Mesothelial cell of epicardium (in vitro differentiated cells): Measurements from ENCODE around the gene SLC16A1. TPM values are rescaled to one million over a fixed set of nuclear protein-coding genes. Genes with fewer than 3 reads are reported as not detected.

Experiments used
- DNase-seq, 2 experiments: peaks; one replicate each; pipeline ENCODE4 v3.0.0; 2021; ENCODE audit warnings: low spot score in 2 of 2; ENCODE audit not compliant: unreplicated experiment in 2 of 2
- H3K27ac Mint-ChIP-seq: 2 replicates; pipeline ENCODE4 v1.8.0; 2021; ENCODE audit warnings: mixed read lengths
- H3K27me3 Mint-ChIP-seq: 2 replicates; pipeline ENCODE4 v1.8.0; 2021; ENCODE audit warnings: low read depth, mixed read lengths
- H3K36me3 Mint-ChIP-seq: 2 replicates; pipeline ENCODE4 v1.8.0; 2021; ENCODE audit warnings: mixed read lengths
- H3K4me1 Mint-ChIP-seq: 2 replicates; pipeline ENCODE4 v1.8.0; 2021; ENCODE audit warnings: mixed read lengths
- H3K4me3 Mint-ChIP-seq: 2 replicates; pipeline ENCODE4 v1.8.0; 2021; ENCODE audit warnings: mild to moderate bottlenecking, moderate library complexity, mixed read lengths
- H3K9me3 Mint-ChIP-seq: 2 replicates; pipeline ENCODE4 v1.8.0; 2021; ENCODE audit warnings: mixed read lengths
- CTCF ChIP-seq: fragments of 200-600 bp; sonication (generic); IDR thresholded peaks from one replicate; pipeline ENCODE4 v1.5.0; 2021; ENCODE audit warnings: antibody characterized with exemption; ENCODE audit not compliant: unreplicated experiment
- total RNA-seq: library from RNA; stranded (reverse); gene quantifications from 3 replicates; pipeline ENCODE4 v1.2.1, GENCODE V29; 2021

SLC16A1 gene
- total RNA-seq, 1 donor from 2014 or later: 56.4 TPM

DNA sequence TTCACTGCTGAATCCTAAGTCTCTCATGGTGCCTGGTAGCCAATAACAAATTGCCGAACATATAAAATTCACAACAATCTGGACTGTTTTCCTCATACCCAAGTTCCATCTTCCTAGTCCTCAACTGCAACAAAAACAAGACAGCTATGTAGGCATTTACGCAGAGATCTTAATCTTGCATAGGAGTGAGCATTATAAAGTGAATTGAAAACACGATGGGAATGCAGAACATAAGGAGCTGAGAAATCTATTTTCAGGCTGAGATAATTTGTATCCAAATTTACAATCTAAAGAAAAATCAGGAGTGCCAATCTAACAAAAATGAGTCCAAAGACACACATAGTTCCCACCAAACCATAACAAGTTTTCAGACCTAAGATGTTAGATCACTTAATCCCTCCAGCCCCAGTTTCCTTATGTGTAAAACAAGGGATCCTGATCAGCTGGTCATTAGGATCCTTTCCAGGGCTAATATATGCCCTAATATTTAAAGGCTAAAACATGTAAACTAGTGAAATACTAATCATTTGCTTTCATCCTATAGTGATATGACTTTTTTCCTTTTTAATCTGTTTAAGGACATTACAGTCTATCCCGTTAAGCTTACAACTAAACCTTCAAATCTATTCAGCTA, 1.9 kb downstream of the SLC16A1 start:
- peaks cover 39% of the 10 kb centered on the region for H3K4me1 Mint-ChIP-seq
- no peaks in the 10 kb centered on the region for H3K9me3 Mint-ChIP-seq
- TF ChIP-seq CTCF: no peak
- peaks cover 2% of the 10 kb centered on the region for H3K36me3 Mint-ChIP-seq
- no peaks in the 10 kb centered on the region for H3K27me3 Mint-ChIP-seq
- peak overlapping the region; percentile 89 for H3K4me3 Mint-ChIP-seq
- no peak for DNase-seq
- H3K27ac Mint-ChIP-seq: peak overlapping the region; percentile 61

- Mint-ChIP-seq H3K4me1 (peaks cover 24% of the 10 kb centered on the region), H3K36me3 (peaks cover 2% of the 10 kb centered on the region), H3K9me3 (no peaks in the 10 kb centered on the region), H3K27ac (no peak overlapping the region), H3K4me3 (no peak overlapping the region), H3K27me3 (no peaks in the 10 kb centered on the region)
- TF ChIP-seq CTCF: no peak
- no peak for DNase-seq
Measured at GRCh38 chr1:112950426-112950825, 5.6 kb downstream of the SLC16A1 start.

DNA sequence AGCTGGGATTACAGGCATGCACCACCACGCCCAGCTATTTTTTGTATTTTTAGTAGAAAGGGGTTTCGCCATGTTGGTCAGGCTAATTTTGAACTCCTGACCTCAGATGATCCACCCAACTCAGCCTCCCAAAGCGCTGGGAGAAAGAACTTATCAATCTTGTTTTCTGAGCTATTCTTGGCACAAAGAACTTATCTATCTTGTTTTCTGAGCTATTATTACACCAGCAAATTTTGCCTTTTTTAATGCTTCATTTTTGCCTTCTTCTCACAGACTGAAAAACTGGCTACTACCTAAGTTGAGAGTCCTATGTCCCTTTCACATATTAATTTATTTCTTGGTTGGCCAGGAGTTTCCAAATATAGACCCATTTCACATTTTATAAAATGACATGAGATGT, 9.3 kb downstream of the SLC16A1 start:
- no peak for TF ChIP-seq CTCF
- Mint-ChIP-seq H3K36me3 (peaks cover 4% of the 10 kb centered on the region), H3K4me3 (no peak overlapping the region), H3K27me3 (no peaks in the 10 kb centered on the region), H3K27ac (no peak overlapping the region), H3K9me3 (no peaks in the 10 kb centered on the region), H3K4me1 (no peaks in the 10 kb centered on the region)
- DNase-seq: no peak

- no peak overlapping the region for H3K4me3 Mint-ChIP-seq
Measured at GRCh38 chr1:112939810-112940209, 16.2 kb downstream of the SLC16A1 start.

GRCh38 chr1:112938210-112938609, 17.8 kb downstream of the SLC16A1 start:
- peaks cover 7% of the 10 kb centered on the region for H3K36me3 Mint-ChIP-seq
- H3K27ac Mint-ChIP-seq: peak overlapping the region; percentile 11
- peaks cover 32% of the 10 kb centered on the region for H3K4me1 Mint-ChIP-seq
- H3K4me3 Mint-ChIP-seq: no peak overlapping the region
- DNase-seq: no peak
- no peaks in the 10 kb centered on the region for H3K9me3 Mint-ChIP-seq
- no peaks in the 10 kb centered on the region for H3K27me3 Mint-ChIP-seq
- no peak for TF ChIP-seq CTCF

More at GRCh38 chr1:112939810-112940209, 16.2 kb downstream of the SLC16A1 start:
- Mint-ChIP-seq H3K27ac (no peak overlapping the region), H3K36me3 (peaks cover 7% of the 10 kb centered on the region), H3K27me3 (no peaks in the 10 kb centered on the region), H3K9me3 (no peaks in the 10 kb centered on the region), H3K4me1 (peaks cover 29% of the 10 kb centered on the region)
- no peak for TF ChIP-seq CTCF
- DNase-seq: no peak
